NOMO-1 (cell line): ENCODE data around the gene CRELD2.
A peak's percentile ranks its signal among the peaks of the same experiment; 100 is the strongest.

Experiments used
- DNase-seq, 2 experiments: peaks; one replicate each; lab custom pipeline; 2025; ENCODE audit not compliant: unreplicated experiment in 2 of 2; lab: John Stamatoyannopoulos, UW

The CRELD2 gene, protein sequence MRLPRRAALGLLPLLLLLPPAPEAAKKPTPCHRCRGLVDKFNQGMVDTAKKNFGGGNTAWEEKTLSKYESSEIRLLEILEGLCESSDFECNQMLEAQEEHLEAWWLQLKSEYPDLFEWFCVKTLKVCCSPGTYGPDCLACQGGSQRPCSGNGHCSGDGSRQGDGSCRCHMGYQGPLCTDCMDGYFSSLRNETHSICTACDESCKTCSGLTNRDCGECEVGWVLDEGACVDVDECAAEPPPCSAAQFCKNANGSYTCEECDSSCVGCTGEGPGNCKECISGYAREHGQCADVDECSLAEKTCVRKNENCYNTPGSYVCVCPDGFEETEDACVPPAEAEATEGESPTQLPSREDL

GRCh38 chr22:49917974-49918910 is at the start of gene CRELD2, which contains the start of gene ALG12:
Gene CRELD2, plus strand, starts transcription at chr22:49918634. Its CDS starts 136 bp downstream, at chr22:49918770.
Gene ALG12, minus strand, starts transcription at chr22:49918438. Its CDS starts 4,673 bp downstream, at chr22:49913765.
- peak; percentile 94 to 98 for DNase-seq

DNA sequence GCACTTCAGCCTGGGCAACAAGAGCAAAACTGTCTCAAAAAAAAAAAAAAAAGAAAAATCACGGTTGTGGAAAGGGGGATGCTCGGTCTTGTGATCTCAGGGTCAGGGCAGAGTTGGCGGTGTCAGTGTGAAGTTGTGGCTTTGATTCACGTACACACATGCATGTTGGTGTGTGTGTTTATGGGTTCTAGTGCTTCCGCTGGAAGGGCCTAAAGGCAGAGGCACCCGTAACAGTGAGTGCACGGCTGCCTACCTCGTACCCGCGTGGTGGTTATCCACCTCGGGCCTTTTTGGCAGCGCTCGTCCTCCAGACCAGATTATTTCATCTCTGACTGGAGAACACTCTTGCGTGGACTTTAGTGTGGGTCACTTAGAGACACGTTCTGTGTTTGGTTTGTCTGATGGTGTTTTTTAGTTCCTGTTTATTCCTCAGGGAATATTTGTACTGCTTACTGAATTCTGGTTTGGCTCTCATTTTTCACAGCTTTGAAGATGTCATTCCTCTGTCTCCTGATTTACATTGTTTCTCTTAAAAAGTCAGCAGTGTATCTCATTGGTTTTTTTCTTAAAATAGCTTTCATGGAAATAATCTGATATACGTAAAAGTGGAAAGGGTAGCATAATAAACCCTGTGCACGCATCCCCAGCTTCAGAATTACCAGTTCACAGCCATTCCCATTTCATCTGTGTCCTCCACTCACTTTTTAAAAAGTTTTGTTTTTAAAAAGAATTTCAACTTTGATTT is 49.2 kb upstream of the CRELD2 start:
- no peak for DNase-seq

- no peak for DNase-seq
Measured at GRCh38 chr22:49869845-49870712, 48.4 kb upstream of the CRELD2 start.

DNA sequence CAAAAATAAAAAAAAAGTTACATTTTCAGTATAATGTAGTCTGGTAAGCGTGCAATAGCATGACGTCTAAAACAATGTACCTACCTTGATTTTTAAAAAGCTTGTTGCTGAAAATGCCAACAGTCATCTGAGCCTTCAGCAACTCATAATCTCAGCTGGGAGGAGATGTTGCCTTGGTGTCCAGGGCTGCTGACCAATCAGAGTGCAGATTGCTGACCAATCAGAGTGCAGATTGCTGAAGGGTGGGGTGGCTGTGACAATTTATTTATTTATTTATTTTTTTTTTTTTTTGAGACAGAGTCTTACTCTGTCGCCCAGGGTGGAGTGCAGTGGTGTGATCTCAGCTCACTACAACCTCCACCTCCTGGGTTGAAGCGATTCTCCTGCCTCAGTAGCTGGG is 47.0 kb upstream of the CRELD2 start:
- no peak for DNase-seq

DNA sequence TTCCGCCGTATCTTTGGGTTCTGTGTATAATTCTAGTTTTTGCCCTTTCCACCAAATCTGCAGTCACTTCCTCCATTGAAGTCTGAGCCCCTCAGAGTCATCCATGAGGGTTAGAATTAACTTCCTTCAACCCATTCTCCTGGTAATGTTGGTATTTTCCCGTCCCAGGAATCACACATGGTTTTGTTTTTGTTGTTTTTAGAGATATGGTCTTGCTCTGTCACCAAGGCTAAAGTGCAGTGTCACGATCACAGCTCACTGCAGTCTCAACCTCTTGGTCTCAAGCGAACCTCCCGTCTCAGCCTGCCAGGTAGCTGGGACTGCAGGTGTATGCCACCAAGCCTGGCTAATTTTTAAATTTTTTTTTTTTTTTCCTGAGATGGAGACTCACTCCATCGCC is 46.1 kb upstream of the CRELD2 start:
- DNase-seq: no peak

DNA sequence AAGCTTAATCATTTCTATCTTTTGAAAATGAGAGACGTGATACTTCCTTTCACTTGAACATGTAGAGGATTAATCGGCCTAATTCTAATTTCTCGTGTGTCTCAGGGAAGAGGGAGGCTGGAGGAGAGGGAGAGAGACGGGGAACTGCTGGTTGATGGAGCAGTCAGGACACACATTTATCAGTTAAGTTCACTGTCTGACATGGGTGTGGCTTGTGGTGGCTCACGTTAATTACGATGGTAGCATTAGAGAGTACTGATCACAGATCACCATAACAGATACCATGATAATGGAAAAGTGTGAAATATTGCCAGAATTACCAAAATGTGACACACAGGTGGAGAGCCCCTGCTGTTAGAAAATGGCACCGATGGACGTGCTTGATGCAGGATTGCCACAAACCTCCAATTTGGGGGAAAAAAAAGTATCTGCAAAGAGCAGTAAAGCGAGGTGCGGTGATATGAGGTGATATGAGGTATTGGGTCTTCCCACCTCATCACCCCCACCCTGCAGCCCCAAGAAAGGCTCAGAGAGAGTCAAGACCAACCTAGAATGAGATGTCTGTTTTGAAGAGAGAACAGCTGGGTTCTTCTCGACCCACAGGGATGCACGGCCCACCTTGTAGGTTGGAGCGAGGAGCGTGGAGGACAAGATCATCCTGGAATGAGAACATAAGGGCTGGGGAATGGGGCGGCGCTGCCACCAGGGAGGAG is 45.0 kb upstream of the CRELD2 start:
- DNase-seq: no peak

- no peak for DNase-seq
Measured at GRCh38 chr22:49877642-49878041, 40.8 kb upstream of the CRELD2 start.

DNA sequence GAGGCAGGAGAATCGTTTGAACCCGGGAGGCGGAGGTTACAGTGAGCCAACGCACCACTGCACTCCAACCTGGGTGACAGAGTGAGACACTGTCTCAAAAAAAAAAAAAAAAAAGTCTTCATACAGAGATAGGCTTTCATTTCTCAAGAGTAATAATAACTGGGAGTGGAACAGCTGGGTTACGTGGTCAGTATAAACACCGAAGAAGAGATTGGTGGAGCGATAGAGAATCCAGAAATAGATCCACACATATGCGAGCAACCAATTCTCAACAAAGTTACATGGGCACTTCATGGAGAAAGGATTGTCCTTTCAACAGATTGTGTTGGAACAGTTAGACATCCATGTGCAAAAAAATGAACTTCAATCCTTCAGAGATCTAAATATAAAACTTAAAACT is 40.2 kb upstream of the CRELD2 start:
- no peak for DNase-seq

DNA sequence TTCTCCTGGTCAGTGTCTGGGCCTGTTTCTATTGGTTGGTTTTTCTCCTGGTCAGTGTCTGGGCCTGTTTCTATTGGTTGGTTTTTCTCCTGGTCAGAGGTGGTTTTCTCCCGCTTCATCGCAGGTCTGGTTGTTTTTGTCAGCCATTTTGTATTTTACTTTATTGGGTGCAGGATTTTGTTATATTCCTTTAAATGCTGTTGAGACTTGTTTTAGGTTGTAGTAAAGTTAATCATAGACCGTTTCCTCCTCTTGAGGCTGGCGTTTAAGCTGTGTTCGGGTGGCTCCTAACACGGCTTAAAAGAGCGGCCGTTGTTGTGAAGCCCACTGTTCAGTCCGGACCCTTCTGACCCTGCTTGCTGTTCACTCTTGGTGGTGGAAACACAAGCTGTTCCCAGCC is 38.6 kb upstream of the CRELD2 start:
- no peak for DNase-seq

DNA sequence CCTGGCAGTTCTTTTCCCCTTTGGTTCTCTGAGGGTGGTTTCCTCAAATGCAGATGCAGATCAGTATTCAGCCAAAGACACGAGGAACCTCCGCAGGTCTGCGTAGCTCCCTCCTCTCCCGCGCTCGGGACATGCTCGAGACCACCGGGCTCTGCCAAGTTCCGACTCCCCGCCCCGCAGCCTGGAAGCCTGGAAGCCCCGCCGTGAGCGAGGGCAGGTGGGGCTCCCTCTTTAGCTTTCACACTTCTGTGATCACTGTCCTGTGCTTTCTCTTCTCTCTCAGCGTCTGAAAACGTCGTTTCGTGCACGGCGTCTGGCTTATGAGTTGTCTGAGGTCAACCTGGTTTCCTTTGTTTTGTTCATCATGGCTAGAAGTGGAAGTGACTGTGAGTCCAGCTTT is 38.2 kb upstream of the CRELD2 start:
- DNase-seq: no peak

DNA sequence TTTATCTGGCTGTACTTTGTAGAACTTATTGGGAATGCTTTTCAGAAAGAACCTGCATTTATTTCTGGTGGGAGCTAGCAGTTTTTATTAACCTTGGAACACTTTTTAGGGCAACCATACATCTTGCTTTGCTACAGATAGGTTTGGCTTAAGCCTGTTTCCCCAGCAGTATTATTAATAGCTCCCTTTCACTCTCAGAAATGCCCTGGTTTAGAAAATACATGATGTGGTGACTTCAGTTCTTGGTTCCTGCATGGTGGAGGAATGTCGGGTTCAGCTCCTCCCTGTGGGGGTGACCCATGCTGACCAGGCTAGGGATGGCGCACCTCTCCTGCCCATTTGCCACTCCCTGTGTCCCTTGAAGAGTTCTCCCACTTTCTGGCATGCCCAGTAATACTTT is 36.6 kb upstream of the CRELD2 start:
- DNase-seq: no peak

GRCh38 chr22:49882519-49883293 is 35.7 kb upstream of the CRELD2 start:
- DNase-seq: no peak

GRCh38 chr22:49883294-49883640 is 35.2 kb upstream of the CRELD2 start:
- DNase-seq: no peak

GRCh38 chr22:49884075-49884474 is 34.4 kb upstream of the CRELD2 start:
- no peak for DNase-seq

DNA sequence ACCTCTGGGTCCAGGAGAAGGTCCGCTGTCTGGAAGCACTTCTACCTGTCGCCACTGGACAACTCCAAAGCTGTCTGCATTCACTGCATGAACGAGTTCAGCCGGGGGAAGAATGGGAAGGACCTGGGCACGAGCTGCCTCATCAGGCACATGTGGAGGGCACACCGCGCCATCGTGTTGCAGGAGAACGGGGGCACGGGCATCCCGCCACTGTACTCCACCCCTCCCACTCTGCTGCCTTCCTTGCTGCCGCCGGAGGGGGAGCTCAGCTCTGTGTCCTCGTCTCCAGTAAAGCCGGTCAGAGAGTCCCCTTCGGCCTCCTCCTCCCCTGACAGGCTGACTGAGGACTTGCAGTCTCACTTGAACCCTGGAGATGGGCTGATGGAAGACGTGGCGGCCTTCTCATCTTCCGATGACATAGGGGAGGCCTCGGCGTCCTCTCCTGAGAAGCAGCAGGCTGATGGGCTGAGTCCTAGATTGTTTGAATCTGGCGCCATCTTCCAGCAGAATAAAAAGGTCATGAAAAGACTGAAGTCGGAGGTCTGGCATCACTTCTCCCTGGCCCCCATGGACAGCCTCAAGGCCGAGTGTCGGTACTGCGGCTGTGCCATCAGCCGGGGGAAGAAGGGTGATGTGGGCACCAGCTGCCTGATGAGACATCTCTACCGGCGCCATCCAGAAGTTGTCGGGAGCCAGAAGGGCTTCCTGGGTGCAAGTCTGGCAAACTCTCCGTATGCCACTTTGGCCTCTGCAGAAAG is 33.8 kb upstream of the CRELD2 start:
- no peak for DNase-seq

GRCh38 chr22:49885281-49885680 is 33.2 kb upstream of the CRELD2 start:
- no peak for DNase-seq

DNA sequence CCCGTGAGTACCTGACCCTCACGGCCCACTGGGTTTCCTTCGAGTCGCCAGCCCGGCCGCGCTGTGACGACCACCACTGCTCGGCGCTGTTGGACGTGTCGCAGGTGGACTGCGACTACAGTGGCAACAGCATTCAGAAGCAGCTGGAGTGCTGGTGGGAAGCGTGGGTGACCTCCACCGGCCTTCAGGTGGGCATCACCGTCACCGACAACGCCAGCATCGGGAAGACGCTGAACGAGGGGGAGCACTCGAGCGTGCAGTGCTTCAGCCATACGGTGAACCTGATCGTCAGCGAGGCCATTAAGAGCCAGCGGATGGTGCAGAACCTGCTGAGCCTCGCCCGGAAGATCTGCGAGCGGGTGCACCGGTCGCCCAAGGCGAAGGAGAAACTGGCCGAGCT is 32.6 kb upstream of the CRELD2 start:
- no peak for DNase-seq
